ENCODE results near the gene RFPL4AL1. TPM values are rescaled to one million over a fixed set of nuclear protein-coding genes. Genes with fewer than 3 reads are reported as not detected.
"Not testable (repeated sequence)": the region's sequence is repeated elsewhere in the genome, so short reads cannot be mapped to it uniquely, and the experiment has no call there.

Gene RFPL4AL1
- not detected for total RNA-seq

DNA sequence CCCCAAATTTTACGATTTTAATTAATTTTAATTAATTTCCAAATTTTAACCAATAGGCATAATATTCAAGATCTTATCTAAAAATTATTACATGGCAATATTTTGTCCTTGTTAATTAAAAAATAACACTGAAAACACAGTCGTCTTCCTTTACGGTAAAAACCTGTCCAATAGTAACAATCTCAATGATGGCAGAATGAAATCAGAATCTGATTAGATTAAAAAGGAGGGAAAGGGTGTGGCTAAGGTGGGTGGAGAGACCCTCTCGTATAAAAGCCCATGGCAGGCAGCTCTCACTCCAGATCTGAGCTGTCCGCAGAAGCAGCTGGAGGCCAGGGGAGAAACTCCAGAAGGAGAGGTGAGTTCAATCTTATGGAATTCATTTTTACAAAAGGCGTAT, at the start of gene RFPL4AL1:
RFPL4AL1 (plus strand) TSS at position 301 of the 400 bp plus-strand sequence. CDS start 2,687 bp downstream, outside the sequence.
- not testable (repeated sequence) for DNase-seq

DNA sequence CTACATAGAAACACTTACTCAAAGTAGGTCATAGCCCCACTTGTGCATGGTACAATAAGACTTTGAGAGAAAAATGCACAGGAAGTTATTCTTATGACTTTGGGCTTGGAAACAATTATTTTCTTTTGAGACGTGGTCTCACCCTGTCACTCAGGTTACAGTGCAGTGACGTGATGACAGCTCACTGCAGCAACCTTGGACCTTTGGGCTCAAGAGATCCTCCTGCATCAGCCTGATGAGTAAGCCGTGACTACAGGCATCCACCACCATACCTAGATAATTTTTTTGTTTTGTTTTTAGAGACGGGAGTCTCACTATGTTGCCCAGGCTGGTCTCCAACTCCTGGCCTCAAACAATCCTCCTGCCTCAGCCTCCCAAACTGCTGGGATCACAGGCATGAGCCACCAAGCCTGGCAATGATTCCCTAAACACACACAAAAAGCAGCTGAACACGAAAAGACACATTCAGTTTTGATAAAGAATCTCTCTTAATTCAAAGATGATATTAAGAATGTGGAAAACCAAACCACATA, 48.6 kb upstream of the RFPL4AL1 start:
- DNase-seq = no peak

DNA sequence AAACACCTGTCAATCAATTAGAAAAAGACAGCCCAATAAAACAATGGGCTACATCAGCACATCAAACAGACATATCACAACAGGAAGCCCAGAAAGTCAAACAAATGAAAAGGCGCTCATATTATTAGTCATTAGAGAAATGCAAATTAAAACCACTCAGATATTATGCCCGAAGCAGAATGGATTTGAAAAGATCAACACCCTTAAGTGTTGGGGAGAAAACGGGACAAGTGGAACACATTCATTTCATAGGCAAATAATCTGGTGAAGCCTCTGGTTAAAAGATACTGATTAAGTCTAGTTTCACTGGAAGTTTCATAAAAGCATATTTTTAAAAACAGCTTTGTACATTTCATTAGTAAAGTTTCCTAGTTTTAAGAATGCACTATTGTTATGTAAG, 48.1 kb upstream of the RFPL4AL1 start:
- no peak for DNase-seq

DNA sequence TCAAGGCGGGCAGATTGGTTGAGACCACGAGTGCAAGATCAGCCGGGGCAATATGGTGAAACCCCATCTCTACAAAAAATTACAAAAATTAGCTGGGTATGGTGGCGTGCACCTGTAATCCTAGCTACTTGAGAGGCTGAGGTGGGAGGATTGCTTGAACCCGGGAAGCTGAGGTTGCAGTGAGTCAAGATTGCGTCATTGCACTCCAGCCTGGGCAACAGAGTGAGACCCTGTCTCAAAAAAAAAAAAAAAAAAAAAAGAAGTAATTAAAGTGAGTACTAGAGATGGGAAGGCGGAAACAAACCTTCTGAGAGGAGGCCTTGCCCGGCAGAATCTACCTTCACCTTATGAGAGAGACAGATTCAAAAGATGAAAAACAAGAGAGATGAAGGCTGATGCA, 45.4 kb upstream of the RFPL4AL1 start:
- no peak for DNase-seq

DNA sequence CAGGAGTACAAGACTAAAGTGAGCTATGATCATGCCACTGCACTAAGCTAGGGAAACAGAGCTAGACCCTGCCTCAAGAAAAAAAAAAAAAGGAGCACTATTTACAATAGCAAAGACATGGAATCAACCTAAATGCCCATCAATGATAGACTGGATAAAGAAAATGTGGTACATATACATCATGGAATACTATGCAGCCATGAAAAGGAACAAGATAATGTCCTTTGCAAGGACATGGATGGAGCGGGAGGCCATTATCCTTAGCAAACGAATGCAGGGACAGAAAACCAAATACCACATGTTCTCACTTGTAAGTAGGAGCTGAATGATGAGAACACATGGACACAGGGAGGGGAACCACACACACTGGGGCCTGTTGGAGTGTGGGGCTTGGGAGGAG, 38.5 kb upstream of the RFPL4AL1 start:
- DNase-seq = not testable (repeated sequence)

DNA sequence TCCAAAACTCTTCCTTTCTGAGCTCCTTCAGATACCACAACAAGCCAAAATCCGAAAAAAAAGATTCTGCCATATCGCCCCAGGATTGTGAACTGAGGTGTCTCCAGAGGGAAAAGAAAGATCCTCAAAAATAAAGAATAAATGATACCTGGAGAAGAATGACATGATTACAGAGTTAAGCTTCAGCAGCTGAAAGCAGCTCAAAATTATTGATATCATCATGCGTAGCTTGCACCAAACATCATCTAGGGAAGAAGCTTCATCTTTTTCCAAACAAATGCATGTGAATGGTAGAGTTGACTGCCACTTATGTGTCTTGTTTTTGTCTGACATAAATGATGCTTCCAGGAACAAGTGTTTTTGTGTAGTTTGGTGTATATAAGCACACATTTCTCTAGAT, 30.6 kb upstream of the RFPL4AL1 start, which contains the start of gene NLRP9:
NLRP9 (minus strand) TSS at position 101 of the 400 bp plus-strand sequence; CDS start at position 73, 28 bp downstream.
- no peak for DNase-seq

DNA sequence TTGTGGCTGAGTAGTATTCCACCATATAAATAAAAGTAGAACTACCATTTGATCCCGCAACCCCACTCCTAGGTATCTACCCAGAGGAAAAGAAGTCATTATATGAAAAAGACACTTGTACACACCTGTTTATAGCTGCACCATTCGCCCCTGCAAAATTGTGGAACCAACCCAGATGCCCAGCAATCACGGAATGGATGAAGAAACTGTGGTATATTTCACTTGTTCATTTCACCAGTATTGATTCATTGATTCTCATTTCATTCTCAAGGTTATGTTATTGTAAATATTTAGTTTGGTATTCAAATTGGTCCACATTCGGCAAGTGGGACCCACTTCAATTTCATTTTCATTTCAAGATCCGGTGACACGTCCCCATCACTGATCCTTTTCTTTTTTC, 18.2 kb upstream of the RFPL4AL1 start:
- no peak for DNase-seq

DNA sequence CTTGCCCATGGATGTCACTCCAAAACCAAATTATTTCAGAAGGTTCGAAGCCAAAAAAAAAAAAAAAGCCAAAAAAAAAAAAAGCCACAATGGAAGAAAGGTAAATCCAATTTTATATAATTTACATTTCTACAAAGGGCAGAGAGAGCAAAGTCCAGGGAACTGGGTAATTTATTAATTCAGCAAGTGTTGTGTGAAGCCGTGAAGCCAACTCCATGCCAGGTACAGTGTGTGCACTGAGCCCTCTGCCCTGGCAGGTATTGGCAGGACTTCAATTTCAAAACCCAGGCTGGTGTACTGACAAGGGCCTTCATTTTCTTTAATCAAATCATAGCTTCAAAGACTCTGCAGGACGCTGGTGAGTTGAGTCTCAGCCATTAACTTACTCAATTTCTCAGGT, 15.5 kb upstream of the RFPL4AL1 start:
- DNase-seq = no peak

DNA sequence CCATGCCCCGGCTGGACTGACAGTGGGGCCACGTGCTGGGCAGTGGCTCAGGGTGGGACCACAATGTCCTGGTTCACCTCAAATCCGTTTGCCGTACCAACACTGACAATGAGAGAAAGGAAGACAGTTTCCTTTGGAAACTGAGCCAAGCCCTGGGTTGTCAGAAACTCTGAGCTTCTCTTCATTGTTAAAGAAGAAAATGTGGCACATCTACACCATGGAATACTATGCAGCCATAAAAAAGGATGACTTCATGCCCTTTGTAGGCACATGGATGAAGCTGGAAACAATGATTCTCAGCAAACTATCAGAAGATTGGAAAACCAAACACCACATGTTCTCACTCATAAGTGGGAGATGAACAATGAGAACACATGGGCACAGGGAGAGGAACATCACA, 12.1 kb upstream of the RFPL4AL1 start:
- DNase-seq = not testable (repeated sequence)

DNA sequence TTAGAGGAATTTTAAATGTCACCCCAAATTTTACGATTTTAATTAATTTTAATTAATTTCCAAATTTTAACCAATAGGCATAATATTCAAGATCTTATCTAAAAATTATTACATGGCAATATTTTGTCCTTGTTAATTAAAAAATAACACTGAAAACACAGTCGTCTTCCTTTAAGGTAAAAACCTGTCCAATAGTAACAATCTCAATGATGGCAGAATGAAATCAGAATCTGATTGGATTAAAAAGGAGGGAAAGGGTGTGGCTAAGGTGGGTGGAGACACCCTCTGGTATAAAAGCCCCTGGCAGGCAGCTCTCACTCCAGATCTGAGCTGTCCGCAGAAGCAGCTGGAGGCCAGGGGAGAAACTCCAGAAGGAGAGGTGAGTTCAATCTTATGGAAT, 10.1 kb upstream of the RFPL4AL1 start, which contains the start of gene RFPL4A:
RFPL4A (plus strand) TSS at position 301 of the 400 bp plus-strand sequence. CDS start 2,704 bp downstream, outside the sequence.
- not testable (repeated sequence) for DNase-seq

DNA sequence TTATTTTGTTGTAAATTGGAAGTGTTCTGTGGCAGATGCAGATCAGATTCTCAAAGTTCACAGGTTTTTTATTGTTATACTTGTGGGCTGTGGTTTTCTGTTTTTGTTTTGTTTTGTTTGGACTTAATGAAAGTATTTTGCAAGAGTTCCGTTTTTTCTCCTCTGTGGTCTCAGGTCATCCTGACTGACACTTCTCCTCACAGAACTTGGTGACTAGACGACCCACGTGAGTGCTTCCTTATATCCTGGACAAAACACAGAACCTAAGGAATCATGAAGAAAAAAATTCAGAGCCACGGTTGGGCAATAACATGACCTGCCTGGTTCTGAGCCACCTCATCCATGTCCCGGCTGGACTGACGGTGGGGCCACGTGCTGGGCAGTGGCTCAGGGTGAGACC, 2.5 kb upstream of the RFPL4AL1 start:
- no peak for DNase-seq

DNA sequence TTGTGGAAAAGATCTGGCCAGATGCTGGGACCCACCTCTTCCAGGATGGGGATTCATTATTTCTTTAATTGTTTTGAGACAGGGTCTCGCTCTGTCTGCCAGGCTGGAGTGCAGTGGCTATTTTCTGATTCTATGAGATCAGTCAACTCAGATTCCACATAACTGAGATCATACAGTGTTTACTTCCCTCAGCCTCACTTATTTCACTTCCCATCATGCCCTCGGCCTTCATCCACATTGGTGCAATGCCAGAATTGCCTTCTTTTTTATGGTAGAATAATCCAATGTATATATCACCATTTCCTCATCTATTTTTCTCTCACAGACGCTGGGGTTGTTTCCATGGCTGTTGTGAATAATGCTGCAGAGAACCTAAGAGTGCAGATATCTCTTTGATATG, 714 bp downstream of the RFPL4AL1 start:
- DNase-seq = not testable (repeated sequence)

DNA sequence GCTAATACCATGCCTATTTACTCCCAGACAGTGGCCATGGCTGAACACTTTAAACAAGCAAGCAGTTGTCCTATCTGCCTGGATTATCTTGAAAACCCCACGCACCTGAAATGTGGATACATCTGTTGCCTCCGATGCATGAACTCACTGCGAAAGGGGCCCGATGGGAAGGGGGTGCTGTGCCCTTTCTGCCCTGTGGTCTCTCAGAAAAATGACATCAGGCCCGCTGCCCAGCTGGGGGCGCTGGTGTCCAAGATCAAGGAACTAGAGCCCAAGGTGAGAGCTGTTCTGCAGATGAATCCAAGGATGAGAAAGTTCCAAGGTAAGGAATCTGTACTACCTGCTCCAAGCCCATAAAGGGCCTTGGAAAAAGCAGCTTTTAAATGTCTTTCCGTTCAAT, 8.6 kb downstream of the RFPL4AL1 start:
- DNase-seq = no peak

DNA sequence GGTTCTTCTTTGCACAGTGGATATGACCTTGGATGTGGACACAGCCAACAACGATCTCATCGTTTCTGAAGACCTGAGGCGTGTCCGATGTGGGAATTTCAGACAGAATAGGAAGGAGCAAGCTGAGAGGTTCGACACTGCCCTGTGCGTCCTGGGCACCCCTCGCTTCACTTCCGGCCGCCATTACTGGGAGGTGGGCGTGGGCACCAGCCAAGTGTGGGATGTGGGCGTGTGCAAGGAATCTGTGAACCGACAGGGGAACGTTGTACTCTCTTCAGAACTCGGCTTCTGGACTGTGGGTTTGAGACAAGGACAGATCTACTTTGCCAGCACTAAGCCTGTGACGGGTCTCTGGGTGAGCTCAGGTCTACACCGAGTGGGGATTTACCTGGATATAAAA, 9.4 kb downstream of the RFPL4AL1 start:
- no peak for DNase-seq

DNA sequence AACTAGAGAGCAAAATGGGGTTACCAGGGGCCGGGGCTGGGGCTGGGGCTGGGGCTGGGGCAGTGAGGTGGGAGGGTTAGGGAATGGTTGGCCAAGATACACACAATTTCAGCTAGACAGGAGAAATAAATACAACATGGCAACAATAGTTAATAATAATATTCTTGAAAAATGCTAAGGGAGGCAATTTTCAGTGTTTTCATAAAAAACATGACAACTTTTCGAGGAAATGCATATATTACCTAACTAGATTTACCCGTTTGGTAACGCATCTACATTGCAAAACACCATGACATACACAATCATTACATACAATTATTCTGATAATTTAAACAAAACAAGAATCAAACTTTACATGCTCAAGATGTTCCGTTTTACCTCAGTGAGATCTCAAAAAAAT, 12.2 kb downstream of the RFPL4AL1 start:
- no peak for DNase-seq

DNA sequence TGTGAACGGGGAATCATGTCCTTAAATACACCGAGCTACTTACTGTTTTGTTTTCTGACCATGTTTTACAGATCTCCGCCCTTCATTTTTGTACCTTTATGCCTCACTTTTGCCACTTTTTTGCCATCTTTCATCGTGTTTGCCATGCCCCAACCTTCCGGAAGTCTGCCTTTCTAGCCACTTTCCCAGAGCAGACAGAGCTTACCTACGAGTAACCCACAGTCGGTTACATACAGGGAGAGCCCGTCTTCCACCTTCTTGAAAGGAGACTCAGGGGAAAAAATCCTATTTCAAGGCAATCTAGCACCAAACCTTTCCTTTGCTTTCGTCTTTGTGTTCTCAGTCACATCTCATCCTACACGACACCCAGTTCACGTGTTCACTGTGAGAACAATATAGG, 26.1 kb downstream of the RFPL4AL1 start:
- no peak for DNase-seq

DNA sequence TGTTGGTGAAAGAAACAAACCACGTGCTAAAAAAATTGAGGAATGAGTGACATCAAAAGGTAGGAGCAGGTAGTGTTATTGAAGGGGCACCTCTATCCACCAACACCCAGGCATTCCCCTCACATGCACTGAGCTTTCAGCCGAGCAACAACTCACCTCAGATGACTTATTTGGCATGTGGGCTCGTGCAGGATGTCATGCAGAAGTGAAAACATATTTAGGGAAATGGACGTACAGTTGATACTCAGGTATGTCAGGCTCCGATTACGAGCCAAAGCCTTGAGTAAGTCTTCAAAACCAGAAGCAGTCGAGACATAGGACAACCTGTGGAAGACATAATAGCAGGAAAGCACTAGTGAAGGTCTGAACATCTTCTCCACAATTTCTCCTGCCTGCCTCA, 32.5 kb downstream of the RFPL4AL1 start:
- DNase-seq = no peak

DNA sequence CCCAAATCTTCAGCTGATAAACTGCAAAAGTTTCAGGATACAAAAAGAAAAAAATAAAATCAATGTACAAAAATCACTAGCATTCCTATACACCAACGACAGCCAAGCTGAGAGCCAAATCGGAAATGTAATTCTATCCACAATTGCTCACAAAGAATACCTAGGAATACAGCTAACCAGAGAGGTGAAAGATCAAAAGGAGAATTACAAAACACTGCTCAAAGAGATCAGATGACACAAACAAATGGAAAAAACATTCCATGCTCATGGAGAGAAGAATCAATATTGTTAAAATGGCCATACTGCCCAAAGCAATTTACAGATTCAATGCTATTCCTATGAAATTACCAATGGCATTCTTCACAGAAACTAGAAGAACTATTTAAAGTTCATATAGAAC, 33.4 kb downstream of the RFPL4AL1 start:
- no peak for DNase-seq

DNA sequence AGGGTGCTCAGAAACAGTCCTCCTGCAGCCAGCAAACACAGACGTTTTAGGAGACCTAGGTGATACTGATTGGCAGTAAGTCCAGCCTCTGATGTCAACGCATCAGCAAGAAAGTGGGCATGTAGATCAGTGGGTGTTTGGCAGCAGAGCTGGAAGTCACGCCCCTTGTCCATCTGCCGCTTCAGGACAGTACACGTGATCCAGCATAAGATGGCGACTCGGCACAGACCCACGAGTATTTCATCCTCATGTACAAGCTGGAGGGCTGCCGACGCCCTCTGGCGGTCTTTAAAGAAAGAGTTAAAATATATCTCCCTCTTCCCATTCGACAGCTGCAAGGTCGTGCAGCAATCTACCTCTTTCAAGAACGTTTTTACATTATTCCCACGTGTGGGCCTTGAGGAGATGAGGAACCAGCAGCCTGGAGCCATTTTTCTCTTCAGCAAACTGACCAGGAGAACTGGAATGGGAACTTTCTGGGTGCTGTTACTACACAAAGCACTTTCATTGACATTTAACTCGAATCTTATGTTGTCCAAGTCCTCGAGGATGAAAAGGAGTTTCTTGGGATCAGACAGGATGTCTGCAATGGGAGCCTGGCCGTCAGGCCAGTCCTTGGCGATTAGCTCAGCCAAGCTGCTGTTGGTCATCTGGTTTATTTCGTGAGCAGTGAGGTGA, 40.6 kb downstream of the RFPL4AL1 start:
- peak; percentile 29 for DNase-seq

DNA sequence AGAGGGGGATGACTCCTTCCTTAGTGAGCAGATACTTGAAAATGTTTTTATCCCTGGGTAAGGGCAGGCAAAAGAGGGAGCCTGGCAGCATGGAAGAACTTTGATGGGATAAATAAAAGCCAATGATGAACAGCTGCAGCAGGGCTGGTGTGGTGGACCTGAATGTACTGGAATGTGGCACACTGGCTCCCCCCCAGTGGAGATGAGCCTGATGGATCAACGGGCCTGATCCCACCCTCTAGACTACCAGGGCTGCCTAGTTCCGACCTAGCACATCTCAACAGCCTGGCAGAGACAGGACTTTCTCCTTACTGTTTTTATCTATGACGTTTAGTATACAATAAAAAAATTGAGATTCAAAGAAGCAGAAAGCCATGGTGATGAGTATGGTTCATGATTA, 42.4 kb downstream of the RFPL4AL1 start:
- no peak for DNase-seq

DNA sequence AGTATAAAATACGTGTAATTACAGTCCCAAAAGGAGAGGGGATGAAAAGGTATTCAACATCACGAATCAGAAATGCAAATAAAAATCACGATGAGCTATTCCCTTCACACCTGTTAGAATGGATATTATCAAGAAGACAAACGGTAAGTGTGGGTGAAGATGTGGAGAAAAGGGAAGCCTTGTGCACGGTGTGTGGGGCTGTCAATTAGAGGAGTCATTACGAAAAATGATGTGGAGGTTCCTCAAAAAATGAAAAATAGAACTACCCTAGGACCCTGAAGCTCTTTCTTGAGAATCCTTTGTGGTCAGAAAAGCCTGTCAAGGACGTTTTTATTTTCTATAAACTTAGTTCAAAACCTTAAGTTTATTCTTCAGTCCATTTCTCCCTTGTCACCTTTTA, 43.5 kb downstream of the RFPL4AL1 start:
- no peak for DNase-seq

DNA sequence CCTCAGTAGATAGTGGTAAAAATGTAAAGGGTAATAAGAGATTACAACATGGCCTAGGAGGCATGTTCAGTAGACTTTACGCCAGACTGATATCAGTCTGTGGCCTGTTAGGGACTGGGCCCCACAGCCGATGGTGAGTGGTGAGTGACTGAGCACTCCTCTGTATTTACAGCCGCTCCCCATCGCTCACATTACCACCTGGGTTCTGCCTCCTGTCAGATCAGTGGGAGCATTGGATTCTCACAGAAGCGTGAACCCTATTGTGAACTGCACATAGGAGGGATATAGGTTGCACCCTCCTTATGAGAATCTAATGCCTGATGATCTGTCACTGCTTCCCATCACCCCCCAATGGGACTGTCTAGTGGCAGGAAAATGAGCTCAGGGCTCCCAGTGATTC, 45.0 kb downstream of the RFPL4AL1 start:
- DNase-seq = no peak

DNA sequence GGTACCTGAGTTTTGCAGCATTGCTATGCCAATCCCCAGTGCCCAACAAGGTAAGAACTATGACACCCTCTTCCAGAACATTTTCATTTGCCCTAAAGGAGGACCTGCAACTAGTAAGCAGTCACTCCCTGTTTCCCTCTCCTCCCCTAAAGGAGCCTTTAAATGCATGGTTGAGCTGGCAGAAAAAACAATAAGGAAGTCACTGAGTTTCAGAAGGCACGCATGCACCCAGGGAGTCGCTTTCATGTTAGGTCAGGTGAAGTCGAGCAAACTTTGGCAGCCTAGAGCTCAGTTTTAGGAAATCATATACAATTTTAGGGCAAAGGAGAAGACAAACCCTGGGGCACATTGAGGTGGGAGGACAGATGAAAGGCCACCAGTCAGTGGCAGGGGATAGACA, 51.1 kb downstream of the RFPL4AL1 start:
- no peak for DNase-seq
